Endothelial cell of umbilical vein (primary cell): ENCODE measurements around the gene CFAP45. TPM values are rescaled to one million over a fixed set of nuclear protein-coding genes. Genes with fewer than 3 reads are reported as not detected.

Experiments used
- BruUV-seq: library from RNA; stranded (reverse); fragments of 400-500 nt; replicated peaks from 2 replicates; lab custom pipeline; 2021; lab: Mats Ljungman, UMichigan
- CTCF ChIA-PET: fragments of 300-600, 350-600 bp; sonication (Branson Sonifier 250); formaldehyde crosslinking; loops from one replicate; lab custom pipeline; 2021; ENCODE audit warnings: antibody characterized with exemption, inconsistent platforms; lab: Charles Lee
- POLR2A ChIA-PET: fragments of 300-600, 350-600 bp; sonication (Branson Sonifier 250); formaldehyde crosslinking; loops from one replicate; lab custom pipeline; 2021; ENCODE audit warnings: antibody characterized with exemption, inconsistent platforms; lab: Charles Lee
- DNase-seq: peaks from one replicate; pipeline ENCODE4 v3.0.0-alpha.2; 2011; ENCODE audit warnings: low read depth, low spot score
- FAIRE-seq: peaks from 2 replicates; lab custom pipeline; 2011; peaks lifted over from hg19 to GRCh38; lab: Jason Lieb, UNC
- H2AFZ ChIP-seq: 2 replicates; pipeline ENCODE4 v1.6.0; 2012; ENCODE audit warnings: low read depth, low read length, control low read depth, inconsistent platforms
- H3K27ac ChIP-seq: 2 replicates; pipeline ENCODE4 v1.5.1; 2011; ENCODE audit warnings: low read depth, mild to moderate bottlenecking, control low read depth, low read length, moderate library complexity; ENCODE audit not compliant: insufficient read depth
- H3K27me3 ChIP-seq, 2 experiments: 2 replicates each; pipeline versions ENCODE4 v1.6.0 to v1.6.1; 2011; ENCODE audit warnings: low read length in 2 of 2, mixed read lengths in 1 of 2; ENCODE audit not compliant: control insufficient read depth in 2 of 2, insufficient read depth in 2 of 2
- H3K36me3 ChIP-seq, 2 experiments: 2 replicates in 1 of 2; 3 replicates in 1 of 2; pipeline ENCODE4 v1.5.1; 2011; ENCODE audit warnings: low read length in 2 of 2, mild to moderate bottlenecking in 1 of 2, moderate library complexity in 1 of 2; ENCODE audit not compliant: control insufficient read depth in 2 of 2, insufficient read depth in 2 of 2; ENCODE audit errors: extremely low read depth in 1 of 2
- H3K4me1 ChIP-seq: 3 replicates; pipeline ENCODE4 v1.5.1; 2011; ENCODE audit warnings: mild to moderate bottlenecking, low read length; ENCODE audit not compliant: control insufficient read depth, insufficient read depth; ENCODE audit errors: extremely low read depth
- H3K4me2 ChIP-seq: 2 replicates; pipeline ENCODE4 v1.6.1; 2011; ENCODE audit warnings: low read length, control low read depth, mixed read lengths; ENCODE audit not compliant: insufficient read depth
- H3K4me3 ChIP-seq, 3 experiments: fragments of 200-600 bp in 1 of 3; sonication (generic), shearing (Covaris generic) in 1 of 3; replicated peaks in 1 of 3; 2 replicates each; pipeline ENCODE4 v1.5.1; 2011 to 2016; ENCODE audit warnings: control low read depth in 3 of 3, low read length in 3 of 3, mild to moderate bottlenecking in 2 of 3, inconsistent platforms in 1 of 3, low read depth in 1 of 3, moderate library complexity in 1 of 3; ENCODE audit not compliant: insufficient read depth in 1 of 3
- H3K79me2 ChIP-seq: 2 replicates; pipeline ENCODE4 v1.6.0; 2012; ENCODE audit warnings: low read length, inconsistent platforms; ENCODE audit not compliant: control insufficient read depth, insufficient read depth
- H3K9ac ChIP-seq: replicated peaks from 2 replicates; pipeline ENCODE3; 2011; ENCODE audit warnings: low read length, control low read depth; ENCODE audit not compliant: insufficient read depth; ENCODE audit errors: extremely low read depth
- H3K9me1 ChIP-seq: replicated peaks from 3 replicates; pipeline ENCODE4 v1.6.0; 2011; ENCODE audit warnings: mild to moderate bottlenecking, low read length; ENCODE audit not compliant: control insufficient read depth, insufficient read depth; ENCODE audit errors: extremely low read depth
- H3K9me3 ChIP-seq: replicated peaks from 2 replicates; pipeline ENCODE4 v1.5.1; 2012; ENCODE audit warnings: low read length, inconsistent platforms; ENCODE audit not compliant: control insufficient read depth, insufficient read depth
- H4K20me1 ChIP-seq: replicated peaks from 2 replicates; pipeline ENCODE3; 2011; ENCODE audit warnings: mild to moderate bottlenecking, low read length; ENCODE audit not compliant: control insufficient read depth, insufficient read depth; ENCODE audit errors: extremely low read depth
- CTCF ChIP-seq, 2 donors: IDR thresholded peaks; 1 replicate in 1 of 2; 2 replicates in 1 of 2; pipeline ENCODE4 v1.5.1; 2011; ENCODE audit warnings: low read length in 2 of 2, mild to moderate bottlenecking in 2 of 2, moderate library complexity in 2 of 2, control low read depth in 1 of 2, inconsistent platforms in 1 of 2, low read depth in 1 of 2; ENCODE audit not compliant: insufficient read depth in 1 of 2; ENCODE audit errors: extremely low read depth in 1 of 2
- GATA2 ChIP-seq: IDR thresholded peaks from 2 replicates; pipeline ENCODE4 v1.7.0; 2011; ENCODE audit warnings: low read depth, mild to moderate bottlenecking, moderate library complexity, mixed read lengths, low read length; ENCODE audit not compliant: insufficient read length, insufficient read depth
- JUN ChIP-seq: IDR thresholded peaks from 2 replicates; pipeline ENCODE4 v1.6.1; 2011; ENCODE audit warnings: borderline replicate concordance, low read depth; ENCODE audit not compliant: insufficient read length, insufficient read depth
- POLR2A ChIP-seq: IDR thresholded peaks from 2 replicates; pipeline ENCODE4 v1.6.1; 2012; ENCODE audit warnings: low read depth, mild to moderate bottlenecking, control low read depth, low read length
- POLR2AphosphoS5 ChIP-seq: IDR thresholded peaks from 2 replicates; pipeline ENCODE4 v1.6.1; 2012; ENCODE audit warnings: low read depth, mild to moderate bottlenecking, control low read depth, low read length, moderate library complexity; ENCODE audit not compliant: insufficient read depth
- dilution Hi-C: fragments of 300-500 bp; cut with MboI; formaldehyde crosslinking; loops from one replicate; pipeline ENCODE4 v1.15.0; 2019; ENCODE audit warnings: low sequenced_read_pairs; ENCODE audit not compliant: extremely low pct_ligation_motif_present
- intact Hi-C: fragments of 100-400 bp; cut with micrococcal nuclease; formaldehyde crosslinking; loops from one replicate; pipeline ENCODE4 v1.10.0; 2022
- polyA plus RNA-seq, 4 experiments: library from polyadenylated mRNA; depleted of rRNA in 3 of 4; stranded (reverse) in 3 of 4; unstranded in 1 of 4; fragments of >200 nt; gene quantifications; 2 replicates each; pipeline versions ENCODE4 v1.2.1 to v1.2.3, GENCODE V29; 2011 to 2012; ENCODE audit warnings: missing spikeins in 1 of 4
- total RNA-seq: library from RNA; stranded (reverse); gene quantifications from 2 replicates; pipeline ENCODE4 v1.2.3, GENCODE V29; 2021
- TF ChIP-seq, protein P1 (sequence below): IDR thresholded peaks from 2 replicates; pipeline ENCODE4 v1.6.1; 2011; ENCODE audit not compliant: insufficient read depth, insufficient read length

The CFAP45 gene
- total and polyA plus RNA-seq, 2 donors (not counting 3 experiments of a cell fraction or from before 2014, with no cell fraction given) = 0.25 to 2.5 TPM

DNA sequence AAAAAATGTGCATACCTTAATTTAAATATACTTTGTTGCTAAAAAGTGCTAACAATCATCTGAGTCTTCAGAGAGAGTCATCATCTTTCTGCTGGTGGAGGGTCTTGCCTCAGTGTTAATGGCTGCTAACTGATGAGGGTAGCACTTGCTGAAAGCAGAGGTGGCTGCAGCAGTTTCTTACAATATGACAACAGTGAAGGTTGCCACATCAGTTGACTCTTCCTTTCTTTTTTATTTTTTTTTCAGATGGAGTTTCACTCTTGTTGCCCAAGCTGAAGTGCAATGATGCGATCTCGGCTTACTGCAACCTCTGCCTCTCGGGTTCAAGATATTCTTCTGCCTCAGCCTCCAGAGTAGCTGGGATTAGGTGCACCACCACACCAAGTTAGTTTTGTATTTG, 2.6 kb upstream of the CFAP45 start:
- POLR2A ChIA-PET = no interaction called here

More for the DNA sequence above, 2.6 kb upstream of the CFAP45 start:
- DNase-seq (no peak), FAIRE-seq (no peak)
- no peaks in the 10 kb centered on the region for H4K20me1 ChIP-seq
- H3K4me1 ChIP-seq = no peaks in the 10 kb centered on the region
- H3K4me2 ChIP-seq = no peak overlapping the region
- CTCF ChIA-PET = no interaction called here
- no peak overlapping the region for H3K9ac ChIP-seq
- BruUV-seq = no TSS peak
- H3K9me1 ChIP-seq = no peaks in the 10 kb centered on the region
- no peaks in the 10 kb centered on the region for H3K36me3 ChIP-seq
- intact Hi-C loops (no loop called here), dilution Hi-C loops (no loop called here)
- no peak overlapping the region for H2AFZ ChIP-seq
- no peak for TF ChIP-seq JUN
- TF ChIP-seq, protein P1, sequence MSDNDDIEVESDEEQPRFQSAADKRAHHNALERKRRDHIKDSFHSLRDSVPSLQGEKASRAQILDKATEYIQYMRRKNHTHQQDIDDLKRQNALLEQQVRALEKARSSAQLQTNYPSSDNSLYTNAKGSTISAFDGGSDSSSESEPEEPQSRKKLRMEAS = no peak
- no peak for TF ChIP-seq CTCF (IDR thresholded peaks at IDR 0.05; ENCODE audit: extremely low read depth in 1 of 2, insufficient read depth in 1 of 2, low read depth in 1 of 2, low read length in 2 of 2)
- TF ChIP-seq POLR2A = no peak
- TF ChIP-seq POLR2AphosphoS5 = no peak
- TF ChIP-seq GATA2 = no peak
- H3K27me3 ChIP-seq = no peaks in the 10 kb centered on the region
- H3K4me3 ChIP-seq = no peak overlapping the region
- no peak overlapping the region for H3K27ac ChIP-seq
- no peaks in the 10 kb centered on the region for H3K9me3 ChIP-seq
- no peaks in the 10 kb centered on the region for H3K79me2 ChIP-seq
